HepG2 (cell line): ENCODE results near the gene BBS5. TPM values are rescaled to one million over a fixed set of nuclear protein-coding genes. Genes with fewer than 3 reads are reported as not detected.

Experiments
- AHR ChIP-seq: IDR thresholded peaks from 2 replicates; pipeline ENCODE4 v1.6.1; 2018; ENCODE audit warnings: missing genetic modification reagents, missing compliant biosample characterization
- ARNT ChIP-seq: fragments of 450-650 bp; IDR thresholded peaks from 2 replicates; pipeline ENCODE4 v1.6.1; 2017
- CSRNP1 ChIP-seq: sonication (generic); formaldehyde crosslinking; IDR thresholded peaks from 2 replicates; pipeline ENCODE4 v1.8.1; 2023; ENCODE audit warnings: mild to moderate bottlenecking, missing genetic modification reagents
- IRX3 ChIP-seq: sonication (generic); formaldehyde crosslinking; IDR thresholded peaks from 2 replicates; pipeline ENCODE4 v1.8.1; 2023; ENCODE audit warnings: mild to moderate bottlenecking, low read depth, missing genetic modification reagents, borderline replicate concordance
- KMT2B ChIP-seq: IDR thresholded peaks from 2 replicates; pipeline ENCODE4 v1.6.1; 2016; ENCODE audit warnings: missing genetic modification reagents, missing compliant biosample characterization
- MBNL3 ChIP-seq: fragments of 250-450 bp; sonication (Bioruptor Pico); conservative IDR thresholded peaks from 2 replicates; pipeline ENCODE4 v1.8.0; 2022; ENCODE audit warnings: mild to moderate bottlenecking, inconsistent platforms
- MLX ChIP-seq: IDR thresholded peaks from 2 replicates; pipeline ENCODE4 v1.6.1; 2016
- NBN ChIP-seq: fragments of 450-650 bp; conservative IDR thresholded peaks from 2 replicates; pipeline ENCODE4 v1.6.1; 2017
- NPAS2 ChIP-seq: sonication (generic); formaldehyde crosslinking; IDR thresholded peaks from 2 replicates; pipeline ENCODE4 v1.8.0; 2022; ENCODE audit warnings: mild to moderate bottlenecking, missing genetic modification reagents, borderline replicate concordance
- PITX1 ChIP-seq: sonication (generic); formaldehyde crosslinking; IDR thresholded peaks from 2 replicates; pipeline ENCODE4 v1.5.1; 2020; ENCODE audit warnings: mild to moderate bottlenecking, missing genetic modification reagents
- RAD21 ChIP-seq: fragments of 450-650 bp; formaldehyde crosslinking; IDR thresholded peaks from 2 replicates; pipeline ENCODE4 v1.5.0; 2020; ENCODE audit warnings: mild to moderate bottlenecking
- RBM39 ChIP-seq: fragments of 200-400 bp; formaldehyde crosslinking; IDR thresholded peaks from one replicate; pipeline ENCODE4 v1.6.1; 2018; ENCODE audit warnings: antibody characterized with exemption, mild to moderate bottlenecking, low read depth, low read length; ENCODE audit not compliant: poor library complexity, severe bottlenecking
- RFX3 ChIP-seq: IDR thresholded peaks from 2 replicates; pipeline ENCODE4 v1.6.1; 2016; ENCODE audit warnings: missing biosample characterization, missing genetic modification reagents
- RFXAP ChIP-seq: sonication (generic); formaldehyde crosslinking; IDR thresholded peaks from 2 replicates; pipeline ENCODE4 v1.4.0; 2020; ENCODE audit warnings: missing genetic modification reagents, borderline replicate concordance
- SRSF9 ChIP-seq: fragments of 200-400 bp; formaldehyde crosslinking; IDR thresholded peaks from 2 replicates; pipeline ENCODE4 v1.6.1; 2018; ENCODE audit warnings: borderline replicate concordance, mild to moderate bottlenecking, low read depth, low read length; ENCODE audit not compliant: insufficient read depth, poor library complexity, severe bottlenecking
- TGIF2 ChIP-seq: IDR thresholded peaks from 2 replicates; pipeline ENCODE4 v1.6.1; 2016; ENCODE audit warnings: control low read depth, missing compliant biosample characterization
- ZFP36L1 ChIP-seq: sonication (generic); formaldehyde crosslinking; IDR thresholded peaks from 2 replicates; pipeline ENCODE4 v1.8.0; 2022; ENCODE audit warnings: mild to moderate bottlenecking, missing genetic modification reagents, moderate library complexity
- ZFX ChIP-seq: sonication (generic); formaldehyde crosslinking; IDR thresholded peaks from 2 replicates; pipeline ENCODE4 v1.4.0; 2020; ENCODE audit warnings: mild to moderate bottlenecking, low read depth, missing genetic modification reagents, moderate library complexity
- ZMYM2 ChIP-seq: sonication (generic); formaldehyde crosslinking; IDR thresholded peaks from 2 replicates; pipeline ENCODE4 v1.8.0; 2022; ENCODE audit warnings: mild to moderate bottlenecking, missing genetic modification reagents
- ZMYM3 ChIP-seq: sonication (generic); formaldehyde crosslinking; IDR thresholded peaks from 2 replicates; pipeline ENCODE4 v1.5.1; 2020; ENCODE audit warnings: mild to moderate bottlenecking, missing genetic modification reagents
- ZNF235 ChIP-seq: sonication (generic); formaldehyde crosslinking; IDR thresholded peaks from 2 replicates; pipeline ENCODE4 v1.8.1; 2023; ENCODE audit warnings: mild to moderate bottlenecking, missing genetic modification reagents, borderline replicate concordance
- ZNF431 ChIP-seq: sonication (generic); formaldehyde crosslinking; IDR thresholded peaks from 2 replicates; pipeline ENCODE4 v1.9.0; 2022; ENCODE audit warnings: missing genetic modification reagents, low read depth, mild to moderate bottlenecking, borderline replicate concordance
- ZNF441 ChIP-seq: sonication (generic); formaldehyde crosslinking; IDR thresholded peaks from 2 replicates; pipeline ENCODE4 v1.7.0; 2021; ENCODE audit warnings: missing genetic modification reagents, borderline replicate concordance
- ZNF746 ChIP-seq: sonication (generic); formaldehyde crosslinking; IDR thresholded peaks from 2 replicates; pipeline ENCODE4 v1.8.0; 2022; ENCODE audit warnings: mild to moderate bottlenecking, missing genetic modification reagents
- polyA plus RNA-seq, 8 experiments: library from polyadenylated mRNA; depleted of rRNA in 3 of 8; stranded (reverse) in 7 of 8; unstranded in 1 of 8; fragments of >200 nt; fragmentation: Illumina TruSeq in 4 of 8; extraction: Trizol in 4 of 8; gene quantifications; 2 replicates each; pipeline versions ENCODE4 v1.2.1 to v1.2.3, GENCODE V29; 2011 to 2016; ENCODE audit warnings: low read depth in 4 of 8, missing spikeins in 1 of 8, mixed read lengths in 1 of 8; ENCODE audit not compliant: insufficient read depth in 1 of 8
- total RNA-seq, 5 experiments: library from RNA; depleted of rRNA; stranded (reverse); fragments of >200 nt; fragmentation: Illumina TruSeq; extraction: Trizol; gene quantifications; 2 replicates each; pipeline ENCODE4 v1.2.3, GENCODE V29; 2016; ENCODE audit warnings: low read depth in 1 of 5
- TF ChIP-seq, protein P1 (sequence below): IDR thresholded peaks from 2 replicates; pipeline ENCODE4 v1.4.0; 2020; ENCODE audit warnings: mild to moderate bottlenecking, missing genetic modification reagents

The BBS5 gene
- total and polyA plus RNA-seq, 2 of the 13 experiments (the other 11 are each of a cell fraction or from before 2014, with no cell fraction given), result 1.8 to 4.5 TPM

DNA sequence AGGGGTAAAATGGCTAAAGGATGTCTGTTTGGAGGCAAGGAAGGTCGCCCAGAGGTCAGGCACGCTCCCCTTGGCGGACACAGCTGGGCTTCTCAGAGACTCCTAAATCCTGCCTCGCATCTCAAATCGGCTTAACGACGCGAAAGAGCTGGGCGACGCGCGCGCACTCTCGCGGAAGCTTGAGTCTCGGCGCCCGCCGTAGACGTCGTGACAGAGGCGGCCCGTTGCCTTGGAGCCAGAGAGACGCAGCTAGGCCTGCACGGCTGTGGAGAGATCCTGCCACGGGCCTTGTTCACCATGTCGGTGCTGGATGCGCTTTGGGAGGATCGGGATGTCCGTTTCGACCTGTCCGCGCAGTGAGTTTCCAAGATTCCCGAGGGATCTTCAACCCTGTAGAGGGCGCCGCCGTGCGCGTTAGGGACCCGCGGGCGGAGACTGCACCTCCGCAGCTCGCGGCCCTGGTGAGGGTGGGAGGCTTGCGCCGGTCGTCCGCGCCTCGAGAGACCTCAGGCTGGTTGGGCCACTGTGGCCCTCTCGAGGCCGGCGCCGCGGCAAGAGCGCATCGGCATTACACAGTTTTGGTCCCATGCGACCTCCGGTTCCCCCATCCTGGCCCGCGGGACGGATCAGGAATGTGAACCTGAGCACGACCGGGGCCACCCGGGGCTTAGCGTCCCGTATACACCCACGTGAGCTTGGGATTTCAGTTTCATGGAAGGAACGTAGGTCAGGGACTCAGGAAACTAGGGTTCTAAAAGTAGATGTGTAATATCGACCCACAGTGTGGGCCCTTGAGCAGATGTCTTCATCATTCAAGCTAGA is at the start of gene BBS5 (continued):
- peak; percentile 68; the same call in 1 of the 2 replicates for TF ChIP-seq ZNF431 (CRISPR knock-in tag)
- TF ChIP-seq KMT2B (CRISPR knock-in tag), result peak; percentile 93
- peak; percentile 79 for TF ChIP-seq ZMYM3
- no peak for TF ChIP-seq MBNL3 (CRISPR knock-in tag)
- TF ChIP-seq RFXAP (CRISPR knock-in tag), result peak; percentile 92
- no peak; the same call in 1 of the 2 replicates for TF ChIP-seq AHR (CRISPR knock-in tag)
- peak; percentile 91 for TF ChIP-seq NPAS2 (CRISPR knock-in tag)
- TF ChIP-seq CSRNP1 (CRISPR knock-in tag), result peak; percentile 94
- peak; percentile 82 for TF ChIP-seq RAD21 (CRISPR knock-in tag)
- TF ChIP-seq RFX3, result peak; percentile 93
- TF ChIP-seq ZNF235 (CRISPR knock-in tag), result peak; percentile 74; the same call in 1 of the 2 replicates
- TF ChIP-seq ARNT, result no peak
- TF ChIP-seq, protein P1, sequence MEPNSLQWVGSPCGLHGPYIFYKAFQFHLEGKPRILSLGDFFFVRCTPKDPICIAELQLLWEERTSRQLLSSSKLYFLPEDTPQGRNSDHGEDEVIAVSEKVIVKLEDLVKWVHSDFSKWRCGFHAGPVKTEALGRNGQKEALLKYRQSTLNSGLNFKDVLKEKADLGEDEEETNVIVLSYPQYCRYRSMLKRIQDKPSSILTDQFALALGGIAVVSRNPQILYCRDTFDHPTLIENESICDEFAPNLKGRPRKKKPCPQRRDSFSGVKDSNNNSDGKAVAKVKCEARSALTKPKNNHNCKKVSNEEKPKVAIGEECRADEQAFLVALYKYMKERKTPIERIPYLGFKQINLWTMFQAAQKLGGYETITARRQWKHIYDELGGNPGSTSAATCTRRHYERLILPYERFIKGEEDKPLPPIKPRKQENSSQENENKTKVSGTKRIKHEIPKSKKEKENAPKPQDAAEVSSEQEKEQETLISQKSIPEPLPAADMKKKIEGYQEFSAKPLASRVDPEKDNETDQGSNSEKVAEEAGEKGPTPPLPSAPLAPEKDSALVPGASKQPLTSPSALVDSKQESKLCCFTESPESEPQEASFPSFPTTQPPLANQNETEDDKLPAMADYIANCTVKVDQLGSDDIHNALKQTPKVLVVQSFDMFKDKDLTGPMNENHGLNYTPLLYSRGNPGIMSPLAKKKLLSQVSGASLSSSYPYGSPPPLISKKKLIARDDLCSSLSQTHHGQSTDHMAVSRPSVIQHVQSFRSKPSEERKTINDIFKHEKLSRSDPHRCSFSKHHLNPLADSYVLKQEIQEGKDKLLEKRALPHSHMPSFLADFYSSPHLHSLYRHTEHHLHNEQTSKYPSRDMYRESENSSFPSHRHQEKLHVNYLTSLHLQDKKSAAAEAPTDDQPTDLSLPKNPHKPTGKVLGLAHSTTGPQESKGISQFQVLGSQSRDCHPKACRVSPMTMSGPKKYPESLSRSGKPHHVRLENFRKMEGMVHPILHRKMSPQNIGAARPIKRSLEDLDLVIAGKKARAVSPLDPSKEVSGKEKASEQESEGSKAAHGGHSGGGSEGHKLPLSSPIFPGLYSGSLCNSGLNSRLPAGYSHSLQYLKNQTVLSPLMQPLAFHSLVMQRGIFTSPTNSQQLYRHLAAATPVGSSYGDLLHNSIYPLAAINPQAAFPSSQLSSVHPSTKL, result peak; percentile 79
- TF ChIP-seq SRSF9, result no peak
- TF ChIP-seq ZNF746 (CRISPR knock-in tag), result peak; percentile 73; the same call in 1 of the 2 replicates
- peak; percentile 91 for TF ChIP-seq ZMYM2 (CRISPR knock-in tag)
- no peak for TF ChIP-seq NBN
- peak; percentile 89 for TF ChIP-seq PITX1
- peak; percentile 98 for TF ChIP-seq ZFX (CRISPR knock-in tag)
- TF ChIP-seq ZNF441 (CRISPR knock-in tag), result peak; percentile 88
- no peak for TF ChIP-seq RBM39
- peak; percentile 91; the same call in 1 of the 2 replicates for TF ChIP-seq IRX3 (CRISPR knock-in tag)
- TF ChIP-seq MLX, result peak; percentile 57; the same call in 1 of the 2 replicates
- TF ChIP-seq TGIF2 (CRISPR knock-in tag), result no peak
- 0 out of 2 replicates have a peak, but pooled peaks have one; percentile 68 for TF ChIP-seq ZFP36L1 (CRISPR knock-in tag)
